ENCODE data around the gene LIPC.

Gene LIPC

GRCh38 chr15:58611731-58612676 lies 180.2 kb downstream of the LIPC start:
- no peaks in the 10 kb centered on the region for H3K4me1 ChIP-seq (ENCODE audit: insufficient read depth, low read length)
- H3K27ac ChIP-seq (ENCODE audit: low read depth, low read length): no peak overlapping the region
- H3K4me3 ChIP-seq (ENCODE audit: low read length): no peak overlapping the region
- 94% methylated on average over 6 of the region's 6 CpGs for WGBS
- peaks cover 9% of the 10 kb centered on the region; the same call in 1 of the 2 replicates for H3K9me3 ChIP-seq (ENCODE audit: insufficient read depth, low read depth, low read length)
- H3K36me3 ChIP-seq (ENCODE audit: insufficient read depth, low read length): peaks cover 32% of the 10 kb centered on the region
- no peaks in the 10 kb centered on the region for H3K27me3 ChIP-seq (ENCODE audit: insufficient read depth, low read length)
- no peak overlapping the region for H3K9ac ChIP-seq (ENCODE audit: low read depth, low read length)

- H3K4me3 ChIP-seq (ENCODE audit: low read length): no peak overlapping the region
- H3K4me1 ChIP-seq (ENCODE audit: insufficient read depth, low read length): no peaks in the 10 kb centered on the region
- WGBS: 93% methylated on average over 1 of the region's 1 CpG
- no peak overlapping the region for H3K9ac ChIP-seq (ENCODE audit: low read depth, low read length)
- H3K36me3 ChIP-seq (ENCODE audit: insufficient read depth, low read length): peaks cover 27% of the 10 kb centered on the region
- no peak overlapping the region for H3K27ac ChIP-seq (ENCODE audit: low read depth, low read length)
- H3K27me3 ChIP-seq (ENCODE audit: insufficient read depth, low read length): no peaks in the 10 kb centered on the region
- H3K9me3 ChIP-seq (ENCODE audit: insufficient read depth, low read depth, low read length): peaks cover 9% of the 10 kb centered on the region; the same call in 1 of the 2 replicates
Observed at GRCh38 chr15:58616171-58616570, 184.4 kb downstream of the LIPC start.

All from HUES64 (cell line).